Measurements from ENCODE around the gene SLC6A2. TPM values are rescaled to one million over a fixed set of nuclear protein-coding genes. Genes with fewer than 3 reads are reported as not detected.

The SLC6A2 gene
- total RNA-seq, 1 donor from 2014 or later, result not detected

GRCh38 chr16:55687802-55688201, 32.0 kb downstream of the SLC6A2 start:
- no peaks in the 10 kb centered on the region for H3K9me3 ChIP-seq
- H3K4me1 ChIP-seq, result no peaks in the 10 kb centered on the region
- no peak for TF ChIP-seq CTCF (IDR thresholded peaks at IDR 0.05)
- no peak overlapping the region for H3K27ac ChIP-seq
- DNase-seq, result no peak
- no peak for ATAC-seq
- H3K4me3 ChIP-seq, result no peak overlapping the region
- intact Hi-C loops (cut with DNase I), result no loop called here
- H3K36me3 ChIP-seq, result no peaks in the 10 kb centered on the region
- no peaks in the 10 kb centered on the region for H3K27me3 ChIP-seq

GRCh38 chr16:55690841-55691240, 35.1 kb downstream of the SLC6A2 start:
- H3K9me3 ChIP-seq, result no peaks in the 10 kb centered on the region
- no peak for DNase-seq

GRCh38 chr16:55691771-55692170, 36.0 kb downstream of the SLC6A2 start:
- DNase-seq, result no peak
- intact Hi-C loops (cut with DNase I), result no loop called here
- no peak overlapping the region for H3K4me3 ChIP-seq
- no peak for ATAC-seq
- H3K27me3 ChIP-seq, result no peaks in the 10 kb centered on the region
- H3K9me3 ChIP-seq, result no peaks in the 10 kb centered on the region
- no peak for TF ChIP-seq CTCF (IDR thresholded peaks at IDR 0.05)
- no peaks in the 10 kb centered on the region for H3K36me3 ChIP-seq
- H3K27ac ChIP-seq, result no peak overlapping the region
- no peaks in the 10 kb centered on the region for H3K4me1 ChIP-seq

More at GRCh38 chr16:55690841-55691240, 35.1 kb downstream of the SLC6A2 start:
- intact Hi-C loops (cut with DNase I), result no loop called here
- Histone ChIP-seq H3K4me3 (no peak overlapping the region), H3K27me3 (no peaks in the 10 kb centered on the region), H3K36me3 (no peaks in the 10 kb centered on the region), H3K27ac (no peak overlapping the region), H3K4me1 (no peaks in the 10 kb centered on the region)
- no peak for ATAC-seq
- no peak for TF ChIP-seq CTCF (IDR thresholded peaks at IDR 0.05)

- intact Hi-C loops (cut with DNase I), result no loop called here
- Histone ChIP-seq H3K4me3 (no peak overlapping the region), H3K27ac (no peak overlapping the region), H3K9me3 (no peaks in the 10 kb centered on the region), H3K4me1 (no peaks in the 10 kb centered on the region), H3K27me3 (no peaks in the 10 kb centered on the region), H3K36me3 (no peaks in the 10 kb centered on the region)
- no peak for ATAC-seq
- no peak for DNase-seq
- TF ChIP-seq CTCF (IDR thresholded peaks at IDR 0.05), result no peak
These were observed 39.8 kb downstream of the SLC6A2 start for GRCh38 chr16:55695595-55695994.

GRCh38 chr16:55697867-55698266, 42.1 kb downstream of the SLC6A2 start:
- H3K27me3 ChIP-seq, result no peaks in the 10 kb centered on the region
- no peak overlapping the region for H3K4me3 ChIP-seq
- ATAC-seq, result no peak
- DNase-seq, result no peak
- no peak for TF ChIP-seq CTCF (IDR thresholded peaks at IDR 0.05)
- no peaks in the 10 kb centered on the region for H3K9me3 ChIP-seq
- no peaks in the 10 kb centered on the region for H3K4me1 ChIP-seq
- intact Hi-C loops (cut with DNase I), result no loop called here
- H3K36me3 ChIP-seq, result no peaks in the 10 kb centered on the region
- no peak overlapping the region for H3K27ac ChIP-seq

GRCh38 chr16:55698331-55698730, 42.5 kb downstream of the SLC6A2 start:
- no peak for TF ChIP-seq CTCF (IDR thresholded peaks at IDR 0.05)
- H3K36me3 ChIP-seq, result no peaks in the 10 kb centered on the region
- intact Hi-C loops (cut with DNase I), result no loop called here
- H3K9me3 ChIP-seq, result no peaks in the 10 kb centered on the region
- ATAC-seq (no peak), DNase-seq (no peak)
- H3K27me3 ChIP-seq, result no peaks in the 10 kb centered on the region
- no peak overlapping the region for H3K4me3 ChIP-seq
- H3K27ac ChIP-seq, result no peak overlapping the region
- no peaks in the 10 kb centered on the region for H3K4me1 ChIP-seq
